Measurements from ENCODE around the gene MLKL.
A peak's percentile ranks its signal among the peaks of the same experiment; 100 is the strongest.
"Not testable (repeated sequence)": the region's sequence is repeated elsewhere in the genome, so short reads cannot be mapped to it uniquely, and the experiment has no call there.

Gene MLKL

GRCh38 chr16:74735162-74735452, 34.4 kb upstream of the MLKL start:
- DNase-seq, result peak in 4 of 42 donors; percentile 26 to 64 (median 40)
- intact Hi-C loops (cut with DNase I), result no loop called here

GRCh38 chr16:74734361-74735161, 33.9 kb upstream of the MLKL start:
- no peak for DNase-seq
- intact Hi-C loops (cut with DNase I), result no loop called here

- DNase-seq, result no peak
- intact Hi-C loops (cut with DNase I), result no loop called here
These were observed 32.2 kb upstream of the MLKL start for GRCh38 chr16:74732707-74733350.

GRCh38 chr16:74731853-74732477, 31.3 kb upstream of the MLKL start:
- no peak for DNase-seq
- intact Hi-C loops (cut with DNase I), result no loop called here

- DNase-seq, result no peak
- intact Hi-C loops (cut with DNase I), result no loop called here
These were observed 29.4 kb upstream of the MLKL start for GRCh38 chr16:74729783-74730683.

- DNase-seq, result no peak
- intact Hi-C loops (cut with DNase I), result no loop called here
These were observed 27.2 kb upstream of the MLKL start for GRCh38 chr16:74727903-74728302.

- intact Hi-C loops (cut with DNase I), result no loop called here
- DNase-seq, result no peak
These were observed 26.1 kb upstream of the MLKL start for GRCh38 chr16:74726716-74727115.

- DNase-seq, result no peak
- intact Hi-C loops (cut with DNase I), result loop anchor here (1.0 to 2.0 kb wide), 2 partner anchors 23 to 48 kb away; partner anchors contain the start of gene FA2H
These were observed 25.2 kb upstream of the MLKL start for GRCh38 chr16:74725651-74726455.

- intact Hi-C loops (cut with DNase I), result loop anchor here (1.0 to 2.0 kb wide), 2 partner anchors 24 to 49 kb away; partner anchors contain the start of gene FA2H
- peak; percentile 86 to 99 (median 95) for DNase-seq
These were observed 24.3 kb upstream of the MLKL start for GRCh38 chr16:74724820-74725549.

- DNase-seq, result peak in 1 of 42 donors; percentile 13
These were observed 22.6 kb upstream of the MLKL start for GRCh38 chr16:74723256-74723655.

GRCh38 chr16:74722156-74722555, 21.5 kb upstream of the MLKL start:
- intact Hi-C loops (cut with DNase I), result not testable (repeated sequence)

More at GRCh38 chr16:74723256-74723655, 22.6 kb upstream of the MLKL start:
- intact Hi-C loops (cut with DNase I), result no loop called here

GRCh38 chr16:74721716-74722115, 21.1 kb upstream of the MLKL start:
- intact Hi-C loops (cut with DNase I), result no loop called here
- DNase-seq, result no peak

More at GRCh38 chr16:74722156-74722555, 21.5 kb upstream of the MLKL start:
- DNase-seq, result not testable (repeated sequence)

- no peak for DNase-seq
- intact Hi-C loops (cut with DNase I), result no loop called here
These were observed 19.9 kb upstream of the MLKL start for GRCh38 chr16:74720579-74720978.

GRCh38 chr16:74718741-74719610, 18.3 kb upstream of the MLKL start:
- DNase-seq, result no peak
- intact Hi-C loops (cut with DNase I), result no loop called here

- intact Hi-C loops (cut with DNase I), result no loop called here
- DNase-seq, result no peak
These were observed 17.5 kb upstream of the MLKL start for GRCh38 chr16:74718140-74718539.

- DNase-seq, result peak in 3 of 42 donors; percentile 25 to 49 (median 29)
- intact Hi-C loops (cut with DNase I), result no loop called here
These were observed 16.7 kb upstream of the MLKL start for GRCh38 chr16:74717367-74717766.

GRCh38 chr16:74716355-74716754, 15.7 kb upstream of the MLKL start:
- no peak for DNase-seq
- intact Hi-C loops (cut with DNase I), result no loop called here
